ENCODE results near the gene TERB1. TPM values are rescaled to one million over a fixed set of nuclear protein-coding genes. Genes with fewer than 3 reads are reported as not detected.

The TERB1 gene
- polyA plus RNA-seq, 1 donor from 2014 or later, result 0.38 TPM

DNA sequence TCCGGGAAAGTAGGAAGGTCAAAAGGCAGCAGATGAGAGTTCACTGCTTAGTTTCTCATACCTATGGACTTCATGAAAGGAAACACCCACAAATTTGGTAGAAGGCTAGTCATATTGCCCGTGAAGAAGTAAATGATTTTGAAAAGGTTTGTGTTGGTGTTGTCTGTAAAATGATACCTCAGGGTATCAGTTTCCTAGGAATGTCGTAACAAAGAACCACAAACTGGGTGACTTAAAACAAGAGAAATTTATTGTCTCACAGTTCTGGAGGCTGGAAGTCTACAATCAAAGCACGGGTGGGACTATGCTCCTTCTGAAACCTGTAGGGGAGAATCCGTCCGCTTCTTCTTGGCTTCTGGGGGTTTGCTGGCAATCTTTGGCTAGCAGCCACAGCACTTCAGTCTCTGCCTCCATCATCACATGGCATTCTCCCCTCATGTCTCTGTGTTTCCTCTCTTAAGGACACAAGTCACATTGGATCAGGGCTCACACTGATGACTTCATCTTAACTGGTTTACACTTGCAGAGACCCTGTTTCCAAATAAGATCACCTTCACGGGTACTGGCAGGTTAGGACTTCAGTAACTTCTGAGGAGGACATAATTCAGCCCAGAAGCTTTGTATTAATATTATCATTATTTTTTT, 31.4 kb upstream of the TERB1 start:
- H3K9me3 ChIP-seq (ENCODE audit: low read length), result no peaks in the 10 kb centered on the region
- H3K4me2 ChIP-seq (ENCODE audit: low read length), result no peak overlapping the region
- no peak overlapping the region for H3K9ac ChIP-seq (ENCODE audit: low read length)
- H3K79me2 ChIP-seq (replicated peaks; ENCODE audit: insufficient read depth, low read length), result peaks cover 19% of the 10 kb centered on the region
- no peaks in the 10 kb centered on the region for H4K20me1 ChIP-seq (ENCODE audit: insufficient read depth)
- H3K27ac ChIP-seq (ENCODE audit: low read length), result no peak overlapping the region
- H3F3A ChIP-seq (ENCODE audit: insufficient read depth, low read length, poor library complexity, severe bottlenecking), result no peaks in the 10 kb centered on the region
- no peaks in the 10 kb centered on the region for H3K36me3 ChIP-seq (ENCODE audit: insufficient read depth, low read length)
- no peak overlapping the region for H2AFZ ChIP-seq (ENCODE audit: low read depth, low read length)
- no peak for TF ChIP-seq EZH2 (IDR thresholded peaks at IDR 0.05; ENCODE audit: borderline replicate concordance, insufficient read depth, low read length, poor library complexity, severe bottlenecking)
- no peak for TF ChIP-seq POLR2AphosphoS5 (IDR thresholded peaks at IDR 0.05)
- no peak for TF ChIP-seq TAF1 (IDR thresholded peaks at IDR 0.05; ENCODE audit: low read depth)
- TF ChIP-seq, protein P1, sequence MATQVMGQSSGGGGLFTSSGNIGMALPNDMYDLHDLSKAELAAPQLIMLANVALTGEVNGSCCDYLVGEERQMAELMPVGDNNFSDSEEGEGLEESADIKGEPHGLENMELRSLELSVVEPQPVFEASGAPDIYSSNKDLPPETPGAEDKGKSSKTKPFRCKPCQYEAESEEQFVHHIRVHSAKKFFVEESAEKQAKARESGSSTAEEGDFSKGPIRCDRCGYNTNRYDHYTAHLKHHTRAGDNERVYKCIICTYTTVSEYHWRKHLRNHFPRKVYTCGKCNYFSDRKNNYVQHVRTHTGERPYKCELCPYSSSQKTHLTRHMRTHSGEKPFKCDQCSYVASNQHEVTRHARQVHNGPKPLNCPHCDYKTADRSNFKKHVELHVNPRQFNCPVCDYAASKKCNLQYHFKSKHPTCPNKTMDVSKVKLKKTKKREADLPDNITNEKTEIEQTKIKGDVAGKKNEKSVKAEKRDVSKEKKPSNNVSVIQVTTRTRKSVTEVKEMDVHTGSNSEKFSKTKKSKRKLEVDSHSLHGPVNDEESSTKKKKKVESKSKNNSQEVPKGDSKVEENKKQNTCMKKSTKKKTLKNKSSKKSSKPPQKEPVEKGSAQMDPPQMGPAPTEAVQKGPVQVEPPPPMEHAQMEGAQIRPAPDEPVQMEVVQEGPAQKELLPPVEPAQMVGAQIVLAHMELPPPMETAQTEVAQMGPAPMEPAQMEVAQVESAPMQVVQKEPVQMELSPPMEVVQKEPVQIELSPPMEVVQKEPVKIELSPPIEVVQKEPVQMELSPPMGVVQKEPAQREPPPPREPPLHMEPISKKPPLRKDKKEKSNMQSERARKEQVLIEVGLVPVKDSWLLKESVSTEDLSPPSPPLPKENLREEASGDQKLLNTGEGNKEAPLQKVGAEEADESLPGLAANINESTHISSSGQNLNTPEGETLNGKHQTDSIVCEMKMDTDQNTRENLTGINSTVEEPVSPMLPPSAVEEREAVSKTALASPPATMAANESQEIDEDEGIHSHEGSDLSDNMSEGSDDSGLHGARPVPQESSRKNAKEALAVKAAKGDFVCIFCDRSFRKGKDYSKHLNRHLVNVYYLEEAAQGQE (IDR thresholded peaks at IDR 0.05; ENCODE audit: borderline replicate concordance), result no peak
- no peak for TF ChIP-seq MXI1 (conservative IDR thresholded peaks at IDR 0.05; ENCODE audit: poor library complexity, severe bottlenecking)
- no peak overlapping the region for H3K4me3 ChIP-seq (ENCODE audit: low read length)
- H3K27me3 ChIP-seq (ENCODE audit: insufficient read depth, low read depth, low read length), result no peaks in the 10 kb centered on the region
- no peaks in the 10 kb centered on the region for H3K9me2 ChIP-seq (ENCODE audit: insufficient read depth, low read length)

- H4K20me1 ChIP-seq (ENCODE audit: insufficient read depth), result no peaks in the 10 kb centered on the region
- H3K9me2 ChIP-seq (ENCODE audit: insufficient read depth, low read length), result no peaks in the 10 kb centered on the region
- H3K9ac ChIP-seq (ENCODE audit: low read length), result no peak overlapping the region
- H3K36me3 ChIP-seq (ENCODE audit: insufficient read depth, low read length), result no peaks in the 10 kb centered on the region
- no peak overlapping the region for H3K4me2 ChIP-seq (ENCODE audit: low read length)
- no peaks in the 10 kb centered on the region for H3K27me3 ChIP-seq (ENCODE audit: insufficient read depth, low read depth, low read length)
- TF ChIP-seq TAF1 (IDR thresholded peaks at IDR 0.05; ENCODE audit: low read depth) (no peak), POLR2AphosphoS5 (IDR thresholded peaks at IDR 0.05) (no peak), RAD21 (conservative IDR thresholded peaks at IDR 0.05) (no peak), MXI1 (conservative IDR thresholded peaks at IDR 0.05; ENCODE audit: poor library complexity, severe bottlenecking) (no peak), EP300 (conservative IDR thresholded peaks at IDR 0.05; ENCODE audit: poor library complexity, severe bottlenecking) (no peak), SMC3 (conservative IDR thresholded peaks at IDR 0.05; ENCODE audit: poor library complexity) (no peak), EZH2 (IDR thresholded peaks at IDR 0.05; ENCODE audit: borderline replicate concordance, insufficient read depth, low read length, poor library complexity, severe bottlenecking) (no peak)
- TF ChIP-seq, protein P1 (IDR thresholded peaks at IDR 0.05; ENCODE audit: borderline replicate concordance), result no peak
- TF ChIP-seq, protein P2, sequence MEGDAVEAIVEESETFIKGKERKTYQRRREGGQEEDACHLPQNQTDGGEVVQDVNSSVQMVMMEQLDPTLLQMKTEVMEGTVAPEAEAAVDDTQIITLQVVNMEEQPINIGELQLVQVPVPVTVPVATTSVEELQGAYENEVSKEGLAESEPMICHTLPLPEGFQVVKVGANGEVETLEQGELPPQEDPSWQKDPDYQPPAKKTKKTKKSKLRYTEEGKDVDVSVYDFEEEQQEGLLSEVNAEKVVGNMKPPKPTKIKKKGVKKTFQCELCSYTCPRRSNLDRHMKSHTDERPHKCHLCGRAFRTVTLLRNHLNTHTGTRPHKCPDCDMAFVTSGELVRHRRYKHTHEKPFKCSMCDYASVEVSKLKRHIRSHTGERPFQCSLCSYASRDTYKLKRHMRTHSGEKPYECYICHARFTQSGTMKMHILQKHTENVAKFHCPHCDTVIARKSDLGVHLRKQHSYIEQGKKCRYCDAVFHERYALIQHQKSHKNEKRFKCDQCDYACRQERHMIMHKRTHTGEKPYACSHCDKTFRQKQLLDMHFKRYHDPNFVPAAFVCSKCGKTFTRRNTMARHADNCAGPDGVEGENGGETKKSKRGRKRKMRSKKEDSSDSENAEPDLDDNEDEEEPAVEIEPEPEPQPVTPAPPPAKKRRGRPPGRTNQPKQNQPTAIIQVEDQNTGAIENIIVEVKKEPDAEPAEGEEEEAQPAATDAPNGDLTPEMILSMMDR (IDR thresholded peaks at IDR 0.05; ENCODE audit: poor library complexity, severe bottlenecking), result no peak
- no peaks in the 10 kb centered on the region for H3F3A ChIP-seq (ENCODE audit: insufficient read depth, low read length, poor library complexity, severe bottlenecking)
- H3K4me3 ChIP-seq (ENCODE audit: low read length), result no peak overlapping the region
- no peak overlapping the region for H2AFZ ChIP-seq (ENCODE audit: low read depth, low read length)
- H3K27ac ChIP-seq (ENCODE audit: low read length), result no peak overlapping the region
- H3K79me2 ChIP-seq (replicated peaks; ENCODE audit: insufficient read depth, low read length), result peaks cover 21% of the 10 kb centered on the region
- no peaks in the 10 kb centered on the region for H3K9me3 ChIP-seq (ENCODE audit: low read length)
Measured at GRCh38 chr16:66832190-66832589, 30.8 kb upstream of the TERB1 start.
